Effector CD4-positive, alpha-beta T cell (primary cell): ENCODE measurements around the gene FAM25A.

Source experiments
- DNase-seq: peaks from one replicate; pipeline ENCODE4 v3.0.0-alpha.2; 2020

FAM25A gene

DNA sequence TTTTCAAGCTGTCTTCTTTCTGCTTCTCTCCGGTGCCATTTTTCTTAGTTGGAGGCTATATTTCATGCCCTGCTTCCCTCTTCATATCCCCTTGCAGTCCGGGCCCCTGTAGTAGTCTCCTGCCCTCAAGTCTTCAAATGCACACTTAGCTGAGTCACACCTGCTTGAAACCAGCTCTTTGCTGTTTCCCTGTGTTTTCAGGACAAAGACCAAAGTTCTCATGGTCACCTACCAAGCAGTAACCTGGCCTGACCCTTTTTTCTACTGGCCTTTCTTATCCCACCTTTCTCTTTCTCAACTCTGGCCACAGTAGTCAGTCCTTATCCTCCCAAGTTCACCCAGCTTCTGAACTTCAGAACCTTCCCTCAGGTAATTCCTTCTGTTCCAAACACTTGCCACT is 46.1 kb downstream of the FAM25A start:
- DNase-seq = no peak

DNA sequence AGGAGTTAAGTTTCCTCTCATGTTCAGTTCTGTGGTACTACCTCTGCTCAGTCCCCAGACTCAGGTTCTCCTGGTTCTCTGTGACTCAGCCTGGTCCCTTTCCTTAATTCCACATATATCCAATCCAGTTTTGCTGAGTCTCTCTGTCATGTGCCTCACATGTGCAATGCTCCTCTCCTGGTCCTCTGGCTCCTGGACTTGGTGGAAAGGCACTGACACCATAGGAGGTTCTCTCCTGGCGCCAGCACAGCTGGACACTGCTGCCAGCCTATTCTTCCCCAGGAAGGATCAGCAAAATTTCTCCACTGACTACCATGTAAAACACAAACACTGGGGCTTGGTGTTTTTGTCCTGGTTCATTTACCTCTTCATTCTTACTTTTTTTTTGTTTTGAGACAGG is 46.8 kb downstream of the FAM25A start:
- no peak for DNase-seq

DNA sequence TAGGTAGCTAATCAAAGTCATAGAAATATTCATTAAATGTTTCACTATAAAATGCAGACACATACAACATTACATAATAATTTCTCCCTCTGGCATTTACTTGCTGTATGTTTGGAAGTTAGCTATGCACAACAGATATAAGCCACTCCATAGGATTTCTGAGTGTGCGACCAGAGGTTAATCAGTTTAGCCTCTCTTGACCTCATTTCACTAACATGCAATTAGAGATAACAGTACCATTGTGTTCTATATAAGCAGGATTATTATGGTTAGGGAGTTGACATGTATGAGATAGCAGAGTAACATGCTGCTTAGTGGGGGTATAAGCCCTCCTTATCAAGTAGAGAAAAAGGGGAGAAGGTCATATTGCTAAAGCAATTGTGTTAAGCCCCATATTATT is 48.2 kb downstream of the FAM25A start:
- no peak for DNase-seq

DNA sequence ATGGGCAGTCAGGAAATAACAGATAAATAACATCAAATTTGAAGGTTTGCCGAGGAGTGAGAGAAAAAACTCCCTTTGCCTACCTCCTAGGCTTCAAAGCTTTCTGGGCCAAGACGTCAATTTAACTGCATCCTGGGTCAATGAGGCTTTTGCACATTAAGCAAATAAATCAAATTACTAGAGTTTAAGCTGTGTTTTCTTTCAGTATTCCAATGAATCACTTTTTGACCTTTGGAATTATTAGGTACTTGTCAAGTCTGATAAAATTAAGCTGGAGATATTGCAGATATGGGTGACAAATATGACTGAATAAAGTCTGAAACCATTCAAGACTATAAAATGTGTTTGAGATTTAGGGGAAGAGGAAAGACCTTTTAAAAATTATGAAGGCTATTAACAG is 52.4 kb downstream of the FAM25A start:
- DNase-seq = no peak
